SK-N-MC (cell line): ENCODE data around the gene PDE1C.
A peak's percentile ranks its signal among the peaks of the same experiment; 100 is the strongest.

Source experiments
- DNase-seq: peaks from one replicate; pipeline ENCODE4 v3.0.0-alpha.2; 2011; ENCODE audit warnings: low read depth, low spot score
- H3K27ac ChIP-seq: fragments of 200-600 bp; sonication (generic); 2 replicates; pipeline ENCODE4 v1.5.1; 2016; ENCODE audit warnings: mixed run types
- H3K36me3 ChIP-seq: fragments of 200-600 bp; sonication (generic); 2 replicates; pipeline ENCODE4 v1.6.1; 2017; ENCODE audit warnings: antibody characterized with exemption, low read length, mixed read lengths; ENCODE audit not compliant: insufficient read depth
- H3K4me3 ChIP-seq: fragments of 200-600 bp; sonication (generic); 2 replicates; pipeline ENCODE4 v1.5.1; 2016
- H3K9ac ChIP-seq: fragments of 200-600 bp; sonication (generic); 2 replicates; pipeline ENCODE4 v1.8.0; 2017; ENCODE audit warnings: mixed run types, mixed read lengths; ENCODE audit not compliant: insufficient read length
- H3K9me3 ChIP-seq: fragments of 200-600 bp; sonication (generic); 2 replicates; pipeline ENCODE4 v1.6.1; 2017; ENCODE audit warnings: low read depth, mild to moderate bottlenecking, antibody characterized with exemption, low read length, moderate library complexity, mixed read lengths
- EZH2 ChIP-seq: fragments of 200-600 bp; sonication (generic); IDR thresholded peaks from one replicate; pipeline ENCODE4 v1.6.1; 2017; ENCODE audit warnings: antibody characterized with exemption
- FOXP2 ChIP-seq: optimal IDR thresholded peaks from 2 replicates; pipeline ENCODE3; 2011; ENCODE audit warnings: mild to moderate bottlenecking, moderate library complexity; ENCODE audit not compliant: insufficient read depth; ENCODE audit errors: extremely low read length, control extremely low read depth
- POLR2AphosphoS5 ChIP-seq: IDR thresholded peaks from 2 replicates; pipeline ENCODE4 v1.6.1; 2012; ENCODE audit warnings: mild to moderate bottlenecking, low read depth, low read length, borderline replicate concordance

PDE1C gene

DNA sequence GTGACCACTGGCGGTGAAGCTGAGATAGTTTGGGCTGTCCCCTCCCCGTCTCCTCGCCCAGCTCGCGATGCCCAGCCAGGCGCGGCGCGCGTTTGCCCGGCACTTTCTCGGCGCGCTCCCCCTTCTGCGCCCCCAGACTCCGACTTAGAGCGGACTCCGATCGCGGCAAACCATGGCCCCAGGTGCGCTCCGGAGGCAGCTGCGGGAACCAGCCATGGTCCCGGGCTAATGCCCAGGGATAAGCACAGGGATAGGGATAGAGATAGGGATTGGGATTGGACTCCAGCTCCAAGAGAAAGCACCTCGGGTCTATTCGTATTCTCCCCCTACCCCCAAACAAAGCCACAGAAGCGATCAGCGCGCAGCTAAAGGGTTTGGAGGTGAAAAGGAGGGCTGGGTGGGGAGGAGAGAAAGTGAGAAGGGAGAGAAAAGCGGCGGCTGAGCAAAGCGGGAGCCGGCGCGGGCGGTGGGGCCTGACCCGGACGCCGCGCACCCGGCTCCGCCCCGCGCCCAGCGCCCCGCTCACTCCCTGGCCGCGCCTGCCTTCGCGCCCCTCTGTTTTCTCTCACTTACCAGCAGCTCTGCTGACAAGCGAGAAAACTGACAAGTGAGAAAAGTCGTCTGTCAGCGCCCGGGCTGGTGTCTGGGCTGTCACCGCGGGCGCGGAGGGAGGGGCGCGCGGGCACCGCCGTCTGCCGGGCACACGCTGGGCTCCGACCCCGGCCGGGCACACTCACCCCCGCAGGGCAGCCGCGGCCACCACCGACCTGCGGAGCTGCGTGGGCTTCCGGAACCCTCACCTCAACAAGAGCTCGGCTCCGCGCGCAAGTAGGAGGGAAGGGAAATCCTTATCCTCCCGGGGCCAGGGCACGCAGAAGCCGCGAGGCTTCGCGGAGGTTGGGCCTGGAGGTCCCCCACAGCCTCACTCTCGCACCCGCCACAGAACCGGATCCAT, at the start of gene PDE1C:
PDE1C (minus strand) TSS at position 2 of the 955 bp plus-strand sequence.
- TF ChIP-seq POLR2AphosphoS5 = no peak
- peak; percentile 32 for TF ChIP-seq EZH2
- Histone ChIP-seq H3K9ac (no peak within 1 kb of the TSS), H3K36me3 (no peaks in the 10 kb centered on the region), H3K4me3 (peak within 1 kb of the TSS; percentile 60), H3K9me3 (no peaks in the 10 kb centered on the region), H3K27ac (no peak within 1 kb of the TSS)
- no peak for DNase-seq

DNA sequence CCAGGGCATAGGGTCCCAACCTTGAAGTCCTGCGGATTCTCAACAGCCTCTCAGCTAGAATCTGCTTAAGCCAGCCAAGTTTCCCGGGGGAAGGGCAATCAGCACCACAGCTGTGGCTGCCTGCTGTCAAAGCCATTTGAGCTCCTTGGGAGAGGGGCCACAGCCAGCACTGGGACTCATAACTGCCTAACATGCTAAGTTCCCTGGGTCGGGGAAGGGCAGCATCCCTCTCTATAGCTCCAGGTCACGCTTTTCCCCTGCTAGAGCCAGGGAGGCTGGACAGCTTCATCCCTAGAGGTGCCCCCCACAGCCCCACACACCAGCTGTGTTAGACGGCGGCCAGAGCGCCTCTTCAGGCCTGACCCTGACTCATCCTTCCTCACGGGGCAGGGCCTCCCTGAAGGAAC, 49.6 kb upstream of the PDE1C start:
- Histone ChIP-seq H3K36me3 (no peaks in the 10 kb centered on the region), H3K27ac (no peak overlapping the region), H3K9ac (no peak overlapping the region), H3K4me3 (no peak overlapping the region), H3K9me3 (no peaks in the 10 kb centered on the region)
- TF ChIP-seq FOXP2 (no peak), POLR2AphosphoS5 (no peak), EZH2 (no peak)
- DNase-seq = no peak

DNA sequence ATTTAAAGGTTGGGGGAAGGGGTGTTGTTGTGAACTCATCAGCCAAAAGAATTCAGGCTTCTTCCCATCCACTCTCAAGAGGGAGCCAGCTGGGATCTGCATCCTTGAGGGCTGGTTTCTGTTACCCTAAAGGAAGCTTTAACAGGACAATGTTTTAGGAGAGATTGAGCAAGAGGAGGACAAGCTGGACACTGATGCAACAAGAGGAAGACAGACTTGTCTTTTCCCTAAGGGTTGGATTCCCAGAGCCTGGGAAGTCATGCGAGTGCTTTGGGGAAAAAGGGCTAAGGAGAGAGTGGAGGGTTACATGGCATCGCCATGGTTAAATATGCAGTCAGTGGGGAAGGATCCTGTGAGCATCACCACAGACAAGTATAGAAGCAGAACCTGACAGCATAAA, 47.6 kb upstream of the PDE1C start:
- Histone ChIP-seq H3K27ac (no peak overlapping the region), H3K4me3 (no peak overlapping the region), H3K9ac (no peak overlapping the region), H3K9me3 (no peaks in the 10 kb centered on the region), H3K36me3 (no peaks in the 10 kb centered on the region)
- DNase-seq = no peak
- no peak for TF ChIP-seq FOXP2
- TF ChIP-seq POLR2AphosphoS5 = no peak
- no peak for TF ChIP-seq EZH2

DNA sequence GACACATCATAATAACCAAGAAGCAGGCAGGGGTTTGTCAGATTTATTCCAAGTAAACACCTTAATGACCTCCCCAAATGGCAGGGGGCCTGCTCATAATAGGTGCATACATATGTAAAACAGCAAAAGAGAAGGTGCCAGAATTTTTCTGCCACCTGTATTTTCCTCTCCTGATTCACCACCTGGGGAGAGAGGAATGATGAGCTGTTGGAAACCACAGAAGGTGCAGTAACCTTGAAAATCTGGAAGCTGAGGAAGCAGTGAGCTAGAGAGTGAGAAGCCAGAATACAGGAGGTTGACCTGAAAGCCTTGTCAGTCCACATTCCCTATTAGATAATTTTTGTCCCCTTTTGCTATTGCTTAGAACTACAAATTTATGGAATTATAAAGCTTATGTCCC, 46.2 kb upstream of the PDE1C start:
- Histone ChIP-seq H3K36me3 (no peaks in the 10 kb centered on the region), H3K4me3 (no peak overlapping the region), H3K9ac (no peak overlapping the region), H3K27ac (no peak overlapping the region), H3K9me3 (no peaks in the 10 kb centered on the region)
- no peak for DNase-seq
- TF ChIP-seq POLR2AphosphoS5 = no peak

DNA sequence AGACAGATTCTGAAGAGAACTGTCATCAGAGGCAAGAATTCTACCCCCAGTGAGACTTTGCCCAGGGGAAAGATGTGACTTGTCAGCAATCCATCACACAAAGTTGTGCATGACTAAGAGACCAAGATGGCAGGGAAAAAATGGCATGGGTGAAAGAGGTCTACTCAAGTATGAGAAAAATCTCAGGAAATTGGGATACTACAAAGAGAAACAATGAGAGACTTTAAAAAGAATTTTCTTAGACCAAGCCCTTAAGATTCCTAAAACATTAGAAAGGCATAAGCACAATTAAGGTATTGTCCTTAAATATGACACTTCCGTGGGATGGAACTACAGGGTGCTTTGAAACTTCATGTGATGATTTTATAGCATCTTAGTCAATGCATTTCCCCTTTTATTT, 45.6 kb upstream of the PDE1C start:
- H3K4me3 ChIP-seq = no peak overlapping the region
- H3K9me3 ChIP-seq = no peaks in the 10 kb centered on the region
- TF ChIP-seq FOXP2 (no peak), EZH2 (no peak), POLR2AphosphoS5 (no peak)
- H3K9ac ChIP-seq = no peak overlapping the region
- no peak for DNase-seq
- H3K27ac ChIP-seq = no peak overlapping the region
- H3K36me3 ChIP-seq = no peaks in the 10 kb centered on the region

DNA sequence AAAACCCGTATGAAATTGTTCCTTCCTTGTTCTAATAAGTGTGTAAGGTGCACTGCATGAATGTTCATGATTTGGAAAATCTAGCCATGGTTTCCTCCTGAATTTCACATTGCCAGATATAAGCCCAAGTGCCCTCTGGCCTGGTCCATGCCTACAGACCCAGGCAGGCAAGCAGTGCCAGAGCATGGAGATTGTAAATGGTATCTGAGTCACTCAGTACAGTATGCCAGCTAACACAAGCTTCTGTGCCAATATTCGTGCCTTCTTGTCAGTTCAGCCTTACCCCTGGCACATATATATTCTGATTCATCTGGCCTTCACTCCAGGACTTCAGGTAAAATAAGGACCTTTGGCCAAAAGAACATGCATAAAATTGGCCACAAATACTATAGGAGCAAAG, 38.4 kb upstream of the PDE1C start:
- no peaks in the 10 kb centered on the region for H3K9me3 ChIP-seq
- DNase-seq = no peak
- H3K27ac ChIP-seq = no peak overlapping the region
- no peak overlapping the region for H3K9ac ChIP-seq
- no peaks in the 10 kb centered on the region for H3K36me3 ChIP-seq
- no peak overlapping the region for H3K4me3 ChIP-seq
- TF ChIP-seq EZH2 = no peak

DNA sequence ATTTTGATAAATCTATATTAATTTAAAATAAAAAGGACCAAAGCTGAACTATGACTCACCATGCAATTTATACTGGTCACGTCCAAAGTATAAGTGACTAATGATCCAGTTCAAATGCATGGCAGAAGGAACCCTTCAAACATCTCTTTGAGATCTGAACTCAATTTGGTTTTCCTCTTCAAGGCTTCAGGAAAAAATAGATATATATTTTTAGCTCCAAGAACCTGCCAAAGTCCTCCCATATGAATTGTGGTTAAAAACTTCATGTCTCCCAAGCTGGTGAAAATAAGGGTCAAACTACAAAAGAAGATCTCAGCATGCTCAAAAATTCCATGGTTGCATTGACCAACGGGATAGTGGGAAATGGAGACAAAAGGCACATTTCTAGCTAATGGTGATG, 34.6 kb upstream of the PDE1C start:
- H3K9ac ChIP-seq = no peak overlapping the region
- H3K36me3 ChIP-seq = no peaks in the 10 kb centered on the region
- no peak overlapping the region for H3K4me3 ChIP-seq
- no peak for TF ChIP-seq FOXP2
- no peak for TF ChIP-seq POLR2AphosphoS5
- no peak for TF ChIP-seq EZH2
- no peak overlapping the region for H3K27ac ChIP-seq
- no peak for DNase-seq
- H3K9me3 ChIP-seq = no peaks in the 10 kb centered on the region

DNA sequence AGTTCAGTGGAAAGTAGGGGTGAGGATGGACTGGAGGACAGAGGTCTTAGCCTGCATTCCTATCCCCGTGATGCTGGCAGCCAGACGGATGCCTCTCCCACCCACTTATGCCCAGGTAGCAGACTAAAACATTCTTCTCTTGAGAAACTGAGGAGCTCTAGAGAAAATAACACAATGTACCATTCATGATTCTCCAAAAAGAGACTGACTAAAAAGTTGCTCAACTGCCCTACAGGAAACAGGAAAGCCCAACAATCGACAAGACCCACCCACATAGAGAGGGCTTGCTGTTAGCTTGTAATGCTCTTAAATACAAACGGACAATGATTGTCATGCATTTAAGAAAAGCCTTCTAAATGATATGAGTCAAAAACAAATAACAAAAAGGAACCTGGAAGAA, 33.2 kb upstream of the PDE1C start:
- H3K9me3 ChIP-seq = no peaks in the 10 kb centered on the region
- no peaks in the 10 kb centered on the region for H3K36me3 ChIP-seq
- no peak overlapping the region for H3K9ac ChIP-seq
- H3K27ac ChIP-seq = no peak overlapping the region
- no peak for TF ChIP-seq POLR2AphosphoS5
- TF ChIP-seq FOXP2 = no peak
- no peak for TF ChIP-seq EZH2
- H3K4me3 ChIP-seq = no peak overlapping the region
- no peak for DNase-seq

DNA sequence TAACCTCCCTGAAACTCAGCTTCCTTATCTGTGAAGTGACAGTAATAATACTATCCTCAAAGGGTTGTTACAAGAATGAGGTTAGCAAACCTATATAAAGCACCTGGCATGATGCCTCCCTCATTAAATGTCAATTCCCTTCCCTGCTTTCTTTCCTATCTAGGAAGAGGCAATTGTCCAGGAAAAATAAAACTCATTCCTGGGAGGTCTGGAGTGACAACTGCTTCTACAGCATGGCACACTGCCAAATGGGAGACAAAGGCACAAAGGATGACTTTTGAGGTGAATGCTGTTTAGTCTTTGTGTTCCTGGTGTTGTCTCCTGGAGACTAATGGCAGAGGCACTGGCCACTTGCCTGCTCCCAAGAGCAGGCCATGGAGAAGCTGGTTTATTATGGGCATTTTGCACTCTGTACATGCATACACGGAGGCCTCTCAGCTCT, 32.2 kb upstream of the PDE1C start:
- Histone ChIP-seq H3K9ac (no peak overlapping the region), H3K9me3 (no peaks in the 10 kb centered on the region), H3K4me3 (no peak overlapping the region), H3K27ac (no peak overlapping the region), H3K36me3 (no peaks in the 10 kb centered on the region)
- no peak for DNase-seq
- TF ChIP-seq EZH2 = no peak
- no peak for TF ChIP-seq POLR2AphosphoS5
- no peak for TF ChIP-seq FOXP2
